NCI-H69 (cell line): ENCODE results near the gene SCO1.
"Not testable (repeated sequence)": the region's sequence is repeated elsewhere in the genome, so short reads cannot be mapped to it uniquely, and the experiment has no call there.

Experiments
- DNase-seq: peaks from one replicate; lab custom pipeline; 2025; lab: John Stamatoyannopoulos, UW

Gene SCO1

DNA sequence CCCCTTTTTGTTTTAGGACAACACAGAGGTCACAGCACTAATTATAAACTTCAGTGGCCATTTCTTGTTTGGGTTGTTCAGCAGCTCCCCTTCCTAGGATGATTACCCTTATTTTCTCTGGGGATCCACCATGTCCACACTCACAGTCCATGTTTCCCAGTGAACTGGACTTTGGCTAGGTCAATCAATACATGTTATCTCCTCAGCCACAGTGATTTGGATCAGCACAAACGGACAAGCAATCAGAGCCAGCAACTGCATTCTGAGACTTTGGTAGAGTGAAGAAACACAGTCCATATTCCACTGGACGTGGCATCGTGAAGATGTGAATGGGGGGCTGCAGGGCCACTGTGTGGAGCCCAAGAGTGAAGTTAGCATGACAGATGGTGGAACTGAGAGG, 27.9 kb upstream of the SCO1 start:
- no peak for DNase-seq

DNA sequence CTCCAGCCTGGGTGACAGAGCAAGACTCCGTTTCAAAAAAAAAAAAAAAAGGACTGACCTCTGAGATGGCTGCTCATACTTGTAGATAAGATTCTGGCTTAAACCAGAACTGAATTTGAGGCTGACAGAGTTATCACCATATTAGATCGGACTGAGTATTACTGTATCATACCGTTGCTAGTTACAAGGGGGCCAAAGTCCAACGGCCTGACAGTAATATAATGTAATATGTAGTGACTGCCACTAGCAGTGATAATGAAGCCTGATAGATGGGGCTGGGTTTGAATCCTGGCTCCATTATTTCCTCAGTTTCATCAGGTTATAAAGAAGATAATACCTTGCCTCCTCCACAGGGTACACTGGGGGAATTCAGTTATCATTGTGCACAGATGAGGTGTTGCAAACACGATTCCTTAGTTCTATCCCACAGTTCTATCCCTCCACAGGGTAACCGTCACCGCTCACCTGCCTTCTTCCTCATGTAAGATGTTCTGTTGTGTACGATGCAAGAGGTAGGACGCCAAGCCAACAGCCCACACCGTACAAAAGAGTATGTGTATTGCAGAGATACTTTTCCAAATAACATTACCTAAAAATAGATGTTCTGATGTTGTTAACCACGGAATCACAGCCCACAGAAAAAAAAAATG, 27.3 kb upstream of the SCO1 start:
- DNase-seq: no peak

DNA sequence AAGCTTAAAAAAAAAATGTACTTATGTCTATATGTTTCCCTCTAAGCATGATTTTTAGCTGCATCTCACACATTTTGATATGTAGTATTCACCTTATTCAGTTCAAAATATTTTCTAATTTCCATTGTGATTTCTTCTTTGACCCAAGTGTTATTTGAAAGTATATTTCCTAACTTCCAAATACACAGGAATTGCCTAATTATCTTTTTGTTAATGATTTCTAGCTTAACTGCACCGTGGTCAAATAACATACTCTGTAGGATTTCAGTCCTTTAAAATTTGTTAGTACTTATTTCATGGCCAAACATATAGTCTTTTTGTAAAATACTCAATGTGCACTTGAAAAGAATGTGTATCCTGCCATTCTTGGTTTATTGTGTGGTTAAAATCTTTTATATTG, 21.2 kb upstream of the SCO1 start:
- no peak for DNase-seq

DNA sequence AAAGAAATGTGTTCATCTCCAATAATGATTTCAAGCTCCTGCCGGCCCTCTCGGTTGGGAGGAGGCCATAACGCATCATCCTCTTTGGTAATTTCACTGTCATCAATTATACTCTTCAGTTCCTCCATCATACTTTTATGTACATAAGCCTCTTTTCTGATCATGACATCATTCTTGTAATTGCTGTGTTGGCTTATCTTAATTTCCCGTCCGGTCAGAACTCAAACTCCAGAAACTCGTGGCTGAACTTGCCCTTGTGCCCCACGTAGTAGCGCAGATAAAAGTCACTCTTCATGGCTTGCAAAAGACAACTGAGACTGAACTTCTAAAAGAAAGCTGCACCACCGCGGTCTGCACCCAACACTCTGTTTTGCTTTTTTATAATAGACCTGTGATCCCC, 18.9 kb upstream of the SCO1 start:
- DNase-seq: no peak

DNA sequence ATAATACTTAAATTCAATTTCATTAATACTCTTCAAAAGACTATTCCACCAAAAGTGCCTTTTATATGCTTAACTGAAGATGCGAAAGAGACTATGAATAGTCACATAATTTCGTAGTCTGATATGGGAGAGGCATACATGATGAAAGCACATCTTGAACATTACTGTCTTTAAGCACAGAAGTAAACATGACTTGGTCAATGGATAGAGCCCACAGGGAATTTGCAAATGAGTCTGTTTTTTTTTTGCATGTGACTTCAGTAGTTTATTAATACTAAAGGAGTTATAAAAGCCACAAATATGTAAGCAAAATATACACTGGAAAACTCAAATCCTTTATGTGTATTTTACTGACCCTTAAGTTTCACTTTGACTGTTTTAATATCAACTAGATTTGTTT, 16.0 kb upstream of the SCO1 start:
- no peak for DNase-seq

DNA sequence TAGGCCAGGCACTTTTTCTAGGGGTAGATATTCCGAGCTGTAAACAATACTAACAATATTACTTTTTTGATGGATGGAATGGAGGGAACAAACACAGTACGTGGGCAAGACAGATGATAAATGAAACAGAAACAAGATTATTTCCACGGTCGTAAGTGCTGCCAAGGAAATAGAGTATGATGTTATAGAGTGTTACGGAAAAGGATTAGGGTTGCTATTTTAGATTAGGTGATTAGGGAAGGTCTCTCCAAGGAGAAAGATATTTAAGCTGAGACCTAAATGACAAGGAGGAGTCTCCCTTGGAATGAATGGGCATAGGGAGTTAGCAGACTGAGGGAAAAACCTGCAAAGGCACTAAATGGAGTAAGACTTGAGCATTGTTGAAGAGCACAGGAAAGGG, 8.4 kb upstream of the SCO1 start:
- no peak for DNase-seq

DNA sequence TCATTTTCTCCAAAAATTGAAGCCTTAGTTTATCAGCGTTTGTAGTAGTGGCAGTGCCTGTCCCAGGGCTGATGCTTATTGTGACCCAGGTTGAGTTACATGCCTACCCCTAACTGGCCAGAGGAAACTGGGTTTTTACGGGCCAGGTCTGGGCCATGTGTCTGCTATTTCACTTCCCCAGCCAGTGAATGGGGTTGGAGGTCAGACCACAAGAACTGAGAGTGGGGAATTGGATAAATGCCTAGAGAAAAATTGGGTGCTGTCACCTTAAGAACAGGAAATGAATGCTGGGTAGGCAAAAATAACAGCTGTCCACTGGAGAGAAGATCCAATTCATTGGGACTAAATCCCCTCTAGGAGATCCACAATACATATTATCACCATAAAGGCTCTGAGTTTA, 5.2 kb upstream of the SCO1 start:
- DNase-seq: no peak

DNA sequence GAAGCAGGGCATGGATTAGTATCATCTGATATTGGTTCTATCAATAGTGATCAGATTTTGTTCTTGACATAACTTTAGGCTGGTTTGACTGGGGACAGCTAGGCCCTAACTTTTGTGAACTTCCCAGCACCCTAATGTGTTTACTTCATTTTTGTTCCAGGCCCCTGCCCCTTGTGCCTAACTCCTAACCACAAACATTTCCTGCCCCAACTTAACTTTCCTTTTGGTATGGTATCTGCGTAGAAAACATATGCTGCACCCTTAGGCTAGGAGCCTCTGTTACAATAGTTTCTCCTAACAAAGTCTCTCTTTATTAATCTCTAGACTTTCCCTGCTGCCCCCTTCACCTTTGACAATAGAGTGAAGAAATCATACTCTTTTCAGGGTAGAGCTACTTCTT, 2.5 kb upstream of the SCO1 start:
- DNase-seq: no peak

DNA sequence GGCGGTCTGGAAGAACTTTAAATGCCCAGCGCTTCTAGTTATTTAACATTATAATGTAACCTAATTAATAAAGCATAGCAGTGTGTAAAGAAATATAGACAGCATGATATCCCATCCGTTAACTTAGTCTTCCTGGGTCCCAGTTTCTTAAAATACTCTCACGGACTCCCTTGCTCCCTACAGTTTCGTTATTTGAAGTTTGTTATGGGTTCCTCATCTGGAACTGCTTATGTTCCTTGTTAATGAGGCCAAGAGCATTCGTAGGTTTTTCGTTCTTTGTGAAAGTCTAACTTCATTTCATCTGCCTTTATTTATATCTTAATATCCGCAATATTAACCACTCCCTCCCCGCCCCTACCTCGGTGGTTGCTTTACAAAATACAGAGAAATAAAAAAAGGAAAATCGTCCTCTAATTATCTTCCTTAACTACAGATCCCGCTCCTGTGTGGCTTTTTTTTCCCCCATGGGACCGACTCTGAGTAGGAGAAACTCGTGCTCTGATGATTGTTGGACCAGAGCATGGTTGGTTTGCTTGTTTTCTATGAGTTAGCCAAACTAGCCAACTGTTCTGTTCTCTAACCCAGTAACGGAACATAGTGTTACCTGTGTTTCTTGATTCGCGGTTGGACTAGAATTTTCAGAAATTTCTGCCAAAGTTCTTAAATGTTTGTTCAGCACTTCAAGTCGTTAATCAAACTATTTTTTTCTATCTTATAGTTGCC, 924 bp upstream of the SCO1 start:
- peak; percentile 3 for DNase-seq

DNA sequence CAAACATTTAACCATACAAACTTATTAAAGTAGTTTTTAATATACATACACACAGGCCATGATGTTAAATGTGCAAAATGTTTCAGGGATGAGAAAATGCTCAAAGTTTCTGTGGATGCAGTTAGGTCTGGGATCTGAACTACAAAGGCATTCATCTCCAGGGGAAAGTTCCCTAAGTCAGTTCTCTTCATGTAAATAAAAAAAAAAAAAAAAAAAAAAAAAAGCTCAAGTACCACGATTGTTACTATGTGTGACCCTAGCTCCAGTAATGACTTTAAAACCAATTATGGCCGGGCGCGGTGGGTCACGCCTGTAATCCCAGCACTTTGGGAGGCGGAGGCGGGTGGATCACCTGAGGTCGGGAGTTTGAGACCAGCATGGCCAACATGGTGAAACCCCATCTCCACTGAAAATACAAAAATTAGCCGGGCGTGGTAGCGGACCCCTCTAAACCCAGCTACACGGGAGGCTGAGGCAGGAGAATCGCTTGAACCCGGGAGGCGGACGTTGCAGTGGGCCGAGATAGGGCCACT, 1.4 kb downstream of the SCO1 start:
- DNase-seq: not testable (repeated sequence)

DNA sequence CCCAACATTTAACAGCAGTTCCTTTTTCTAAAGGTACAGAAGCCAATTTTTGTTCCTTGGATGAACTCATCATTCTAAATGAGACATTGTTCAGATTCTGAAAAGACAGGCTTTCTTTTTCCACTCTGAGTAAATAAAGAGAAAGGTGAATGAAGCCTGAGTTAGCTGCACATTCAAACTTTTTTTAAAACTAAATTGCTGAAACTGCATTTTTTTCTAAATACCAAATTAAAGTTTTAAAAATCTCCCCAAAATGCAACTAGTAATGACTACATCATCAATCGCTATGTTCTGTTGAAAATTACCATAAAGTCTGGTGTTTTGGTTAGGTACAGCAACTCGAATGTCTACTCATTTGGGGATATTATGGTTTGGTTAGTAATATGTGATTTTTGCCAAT, 9.8 kb downstream of the SCO1 start:
- DNase-seq: no peak

DNA sequence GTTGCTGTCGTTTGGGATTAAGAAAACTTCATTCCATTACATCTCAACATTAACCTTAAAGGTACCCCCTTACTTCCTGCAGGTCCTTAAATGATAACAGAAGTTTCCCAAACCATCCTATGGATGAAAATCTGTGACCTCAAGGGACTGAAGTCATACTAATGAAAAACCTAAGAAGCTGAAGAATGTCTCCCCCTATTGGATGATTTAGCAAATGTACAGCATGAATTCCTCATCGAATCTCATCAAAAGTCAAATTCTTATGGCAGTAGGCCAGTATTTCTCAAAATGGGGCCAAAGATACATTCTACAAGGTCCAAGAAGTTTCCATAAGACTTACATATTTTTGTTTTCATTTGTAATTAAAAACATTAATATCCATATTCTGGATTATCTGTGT, 13.5 kb downstream of the SCO1 start:
- peak; percentile 0 for DNase-seq

DNA sequence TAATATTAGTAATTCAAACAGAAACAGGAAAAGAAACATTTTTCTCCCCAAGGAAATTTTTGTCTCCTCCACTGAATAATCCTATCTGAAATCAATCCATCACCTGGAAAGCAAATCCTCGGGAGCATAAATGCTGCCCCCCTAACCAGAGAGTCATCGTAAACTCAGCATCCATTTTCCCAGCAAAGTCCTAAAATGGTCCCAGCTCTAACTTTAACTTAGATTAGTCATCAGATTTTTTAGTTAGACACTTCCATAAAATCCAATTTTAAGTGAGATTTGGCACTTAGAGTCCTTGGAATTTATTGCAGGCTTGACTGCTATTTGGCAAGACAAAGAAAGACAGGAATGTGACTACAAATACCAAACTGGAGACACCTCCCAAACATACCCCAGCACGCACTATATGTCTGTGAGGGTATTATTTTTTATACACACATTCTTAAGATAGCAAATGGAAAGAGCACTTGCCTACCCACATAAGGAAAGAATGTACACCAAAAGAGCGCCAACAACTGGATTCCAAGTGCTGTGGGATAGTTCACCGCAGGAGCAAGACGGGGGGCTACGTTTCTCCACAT, 15.4 kb downstream of the SCO1 start:
- no peak for DNase-seq

DNA sequence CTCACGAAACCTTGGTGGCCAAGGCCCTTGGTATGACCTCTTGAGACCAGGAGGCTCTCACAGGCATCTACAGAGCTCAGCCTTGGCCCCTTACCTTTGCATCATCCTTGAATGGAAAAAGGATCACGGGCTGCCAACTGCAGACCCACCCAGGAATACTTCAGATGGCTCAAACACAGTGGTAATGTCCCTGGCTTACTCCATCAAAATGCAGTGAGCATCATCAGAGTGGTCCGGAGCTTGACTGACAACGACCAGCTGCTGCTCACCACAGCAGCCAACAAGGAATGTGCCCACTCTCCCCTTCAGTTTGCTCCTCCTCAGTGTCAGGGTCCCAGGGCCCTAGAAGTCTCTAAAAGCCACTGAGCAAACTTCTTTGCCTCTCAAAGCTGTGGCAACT, 22.6 kb downstream of the SCO1 start:
- DNase-seq: no peak

DNA sequence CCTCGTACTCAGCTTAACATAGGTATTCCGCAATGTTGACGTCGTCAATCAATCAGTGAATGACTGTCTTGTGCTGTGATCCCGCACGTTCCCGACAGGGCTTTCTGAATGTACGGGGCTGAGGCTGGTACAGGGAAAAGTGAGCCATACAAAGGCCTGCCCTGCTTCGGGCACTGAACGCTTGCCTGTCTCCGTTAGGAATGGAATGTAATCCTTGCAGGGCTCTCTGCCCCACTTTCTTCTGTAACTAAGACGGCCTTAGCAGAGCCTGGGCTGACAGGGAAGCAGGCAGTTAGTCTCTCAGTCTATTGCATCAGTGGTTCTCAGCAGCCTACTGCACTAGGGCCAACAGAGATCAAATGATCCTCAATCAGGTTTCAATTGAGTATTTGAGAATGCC, 24.0 kb downstream of the SCO1 start:
- DNase-seq: no peak

DNA sequence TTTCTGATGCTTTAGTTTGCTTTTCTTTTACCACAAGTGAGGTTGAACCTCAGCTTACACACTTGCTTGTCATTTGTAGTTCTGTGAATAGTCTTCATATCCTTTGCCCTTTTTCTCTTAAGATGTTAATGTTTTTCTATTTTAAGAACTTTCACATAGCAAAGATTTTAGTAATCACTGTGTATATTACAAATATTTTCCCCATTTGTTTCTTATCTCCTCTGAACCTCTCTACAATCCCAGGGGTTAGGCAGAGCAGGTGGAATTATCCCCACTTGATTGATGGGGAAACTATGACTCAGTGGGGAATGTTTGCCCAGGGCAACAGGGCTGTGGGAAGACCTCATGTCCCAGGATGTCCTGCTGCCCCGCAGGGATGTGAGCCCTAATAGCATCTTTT, 28.6 kb downstream of the SCO1 start:
- DNase-seq: no peak

DNA sequence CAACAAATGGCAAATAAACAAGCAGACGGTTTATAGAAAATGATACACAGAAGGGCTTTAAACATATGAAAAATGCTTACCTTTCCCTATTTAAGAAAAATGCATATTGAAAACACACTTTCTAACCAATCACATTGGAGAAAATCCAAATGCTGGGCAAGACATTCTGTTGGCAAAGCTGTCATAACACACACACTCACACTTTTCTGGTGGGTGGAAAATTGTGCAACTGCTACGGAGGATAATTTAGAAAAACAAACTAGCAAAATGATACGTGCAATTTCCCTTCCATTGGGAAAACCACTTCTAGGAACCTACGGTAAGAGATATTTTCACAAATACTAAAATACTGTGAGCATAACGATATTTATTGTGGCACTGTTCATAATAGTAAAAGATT, 30.4 kb downstream of the SCO1 start:
- no peak for DNase-seq

DNA sequence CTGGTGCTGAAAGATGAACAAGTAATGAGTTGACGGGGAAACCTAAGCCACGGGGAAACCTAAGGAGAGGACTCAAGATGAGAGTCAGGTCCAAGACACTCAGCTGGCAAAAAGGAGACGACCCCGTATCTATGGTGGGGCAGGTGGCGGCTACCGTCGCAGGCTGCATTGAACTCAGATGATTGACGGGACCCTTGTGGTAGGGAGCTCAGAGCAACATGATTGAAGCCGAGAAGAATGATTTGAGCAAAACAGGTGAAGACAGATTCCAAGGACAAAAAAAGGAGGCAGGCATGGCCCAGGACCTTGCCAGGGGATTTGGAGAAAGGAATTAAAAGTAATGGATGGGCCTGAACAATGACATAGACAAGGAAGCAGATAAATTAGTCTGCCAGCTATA, 32.8 kb downstream of the SCO1 start:
- no peak for DNase-seq

DNA sequence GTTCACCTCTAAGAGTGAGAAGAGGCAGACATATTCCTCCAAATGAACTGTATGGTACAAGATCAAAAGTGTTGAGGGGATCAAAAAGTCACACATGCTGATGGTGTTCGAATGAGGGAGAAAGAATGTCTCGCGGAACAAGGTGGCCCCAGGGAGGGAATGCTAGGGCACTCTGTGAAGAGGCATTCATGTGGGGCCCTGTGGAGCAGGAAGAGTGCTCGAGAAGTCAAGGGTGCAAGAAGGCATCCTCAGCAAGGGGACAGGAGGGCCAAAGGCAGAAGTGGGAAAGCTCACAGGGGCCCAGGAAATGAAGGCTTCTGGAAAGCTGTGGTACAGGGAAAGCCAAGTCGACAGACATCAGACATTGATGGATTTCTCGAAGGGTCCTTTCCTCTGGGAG, 34.1 kb downstream of the SCO1 start:
- no peak for DNase-seq

DNA sequence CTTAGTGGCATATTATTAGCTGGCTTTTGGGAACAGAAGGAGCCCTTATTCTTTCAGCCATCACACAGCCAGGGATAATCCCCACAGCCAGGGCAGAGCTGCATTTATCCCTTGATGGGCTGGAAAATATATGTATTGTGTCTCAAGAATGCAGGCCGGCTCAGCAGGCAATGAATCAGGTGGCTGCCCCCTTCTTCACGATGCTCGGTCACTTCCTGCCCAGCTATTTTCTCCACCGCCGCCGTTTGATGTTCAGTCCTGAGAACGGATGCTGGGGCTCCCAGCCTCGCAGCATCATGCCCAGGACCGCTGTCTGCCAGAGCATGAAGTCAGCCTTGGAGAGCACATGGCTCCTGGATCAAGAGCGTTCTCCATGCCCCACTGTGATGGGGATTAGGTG, 35.9 kb downstream of the SCO1 start:
- DNase-seq: no peak

DNA sequence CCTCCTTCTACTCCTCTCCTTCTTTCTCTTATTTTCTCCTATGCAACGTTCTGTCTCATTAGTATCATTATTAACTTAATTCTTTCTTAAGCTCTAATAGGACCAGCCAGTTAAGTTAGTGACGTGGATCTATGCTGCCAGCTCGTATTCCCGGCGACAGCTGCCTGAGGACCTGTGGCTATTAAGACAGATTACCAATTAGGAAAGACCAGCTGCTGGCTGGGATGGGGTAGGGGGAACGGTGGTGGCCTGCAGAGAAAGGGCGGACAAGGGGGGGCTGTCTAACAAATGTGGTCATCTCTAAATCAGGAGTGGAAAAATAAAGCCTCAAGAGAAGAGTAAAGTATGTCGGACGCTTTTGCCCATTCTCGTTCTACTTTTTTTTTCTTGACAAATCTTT, 39.5 kb downstream of the SCO1 start:
- DNase-seq: no peak

DNA sequence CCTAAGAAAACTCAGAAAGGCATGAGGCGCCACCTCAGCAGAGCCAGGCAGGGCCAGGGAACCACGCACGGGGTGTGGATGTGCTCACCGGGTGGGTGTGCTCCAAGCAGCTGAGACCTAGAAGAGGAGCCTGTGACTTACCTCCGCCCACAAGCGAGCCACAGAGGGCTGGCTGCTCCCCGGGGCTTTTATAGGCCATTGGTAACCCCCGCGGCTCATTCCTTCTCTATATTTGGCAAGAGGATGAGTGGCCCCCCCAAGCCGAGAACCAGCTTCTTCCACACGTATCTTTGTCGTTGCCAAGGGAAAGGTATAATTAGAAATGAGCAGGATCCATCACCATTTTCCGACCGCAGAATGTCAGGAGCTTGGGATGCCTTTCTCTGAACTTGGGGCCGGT, 40.2 kb downstream of the SCO1 start, which contains the start of gene MYH3:
MYH3 (minus strand) TSS at position 162 of the 400 bp plus-strand sequence. CDS start 2,245 bp downstream, outside the sequence.
- no peak for DNase-seq

DNA sequence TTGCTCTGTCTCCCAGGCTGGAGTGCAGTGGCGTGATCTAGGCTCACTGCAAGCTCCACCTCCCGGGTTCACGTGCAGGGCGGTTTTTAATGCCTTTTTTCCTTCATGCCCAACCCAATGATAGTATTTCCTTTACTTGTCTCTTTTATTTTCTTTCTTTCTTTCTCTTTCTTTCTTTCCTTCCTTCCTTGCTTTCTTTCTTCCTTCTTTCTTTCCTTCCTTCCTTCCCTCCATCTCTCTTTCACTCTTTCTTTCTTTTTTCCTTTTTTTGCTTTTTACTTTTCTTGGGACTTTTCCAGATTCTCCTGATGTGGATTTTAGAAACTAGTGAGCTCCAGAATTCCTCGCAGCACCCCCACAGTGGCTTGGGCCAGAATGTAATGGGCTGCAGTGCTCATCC, 43.3 kb downstream of the SCO1 start:
- no peak for DNase-seq
